Tibial nerve (tissue), 4 donors: ENCODE data around the gene NR3C1. TPM values are rescaled to one million over a fixed set of nuclear protein-coding genes. Genes with fewer than 3 reads are reported as not detected.

ENCODE experiments used
- DNase-seq, 2 donors: peaks; one replicate each; pipeline ENCODE4 v3.0.0-alpha.2; 2019; ENCODE audit warnings: low spot score in 2 of 2
- H3K27ac ChIP-seq, 4 donors: fragments of 200-600 bp; sonication (generic) in 3 of 4; one replicate each; pipeline ENCODE4 v1.5.1; 2017 to 2019; ENCODE audit warnings: mild to moderate bottlenecking in 1 of 4
- H3K27me3 ChIP-seq, 2 donors: fragments of 200-600 bp; sonication (generic) in 1 of 2; one replicate each; pipeline versions ENCODE4 v1.5.1 to v1.6.0; 2017 to 2019
- H3K36me3 ChIP-seq, 3 donors: fragments of 200-600 bp; sonication (generic); one replicate each; pipeline ENCODE4 v1.5.1; 2018 to 2019
- H3K4me1 ChIP-seq, 4 donors: fragments of 200-600 bp; sonication (generic) in 3 of 4; one replicate each; pipeline ENCODE4 v1.5.1; 2017 to 2019
- H3K4me3 ChIP-seq, 4 donors: fragments of 200-600 bp; sonication (generic) in 3 of 4; one replicate each; pipeline ENCODE4 v1.5.1; 2017 to 2019; ENCODE audit warnings: mild to moderate bottlenecking in 1 of 4, moderate library complexity in 1 of 4
- H3K9me3 ChIP-seq, 4 donors: fragments of 200-600 bp; sonication (generic) in 3 of 4; one replicate each; pipeline ENCODE4 v1.5.1; 2017 to 2019
- CTCF ChIP-seq, 5 experiments: fragments of 200-600 bp in 3 of 5; fragments of 450-650 bp in 2 of 5; sonication (generic) in 3 of 5; IDR thresholded peaks; one replicate each; pipeline ENCODE4 v1.5.1; 2016 to 2019; ENCODE audit warnings: antibody characterized with exemption in 5 of 5, mild to moderate bottlenecking in 3 of 5, moderate library complexity in 2 of 5
- EP300 ChIP-seq, 2 donors: sonication (generic); formaldehyde crosslinking; IDR thresholded peaks; one replicate each; pipeline ENCODE4 v1.6.1; 2017; ENCODE audit warnings: antibody characterized with exemption in 2 of 2, mild to moderate bottlenecking in 1 of 2
- POLR2A ChIP-seq, 2 donors: fragments of 450-650 bp; IDR thresholded peaks; one replicate each; pipeline ENCODE4 v1.6.1; 2017; ENCODE audit warnings: antibody characterized with exemption in 2 of 2, mild to moderate bottlenecking in 2 of 2, moderate library complexity in 2 of 2
- WGBS, 2 donors: methylation state at CpG; one replicate each; pipeline ENCODE4 v1.1.5; 2018; 5-methylcytosine and 5-hydroxymethylcytosine counted together
- total RNA-seq, 4 donors: library from RNA; depleted of rRNA; stranded (reverse); fragments of >200 nt; gene quantifications; one replicate each; pipeline ENCODE4 v1.1.0, GENCODE V29; 2016

NR3C1 gene
- total RNA-seq, 4 donors from 2014 or later: 47.1 to 86.2 (median 75.8) TPM

- no peak for DNase-seq
- no peak for TF ChIP-seq CTCF (IDR thresholded peaks at IDR 0.05)
- no peak for TF ChIP-seq EP300 (IDR thresholded peaks at IDR 0.05)
- TF ChIP-seq POLR2A (IDR thresholded peaks at IDR 0.05): no peak
- Histone ChIP-seq H3K4me3 (no peak overlapping the region), H3K27ac (no peak overlapping the region), H3K4me1 (peaks cover 0 to 6% (median 2%) of the 10 kb centered on the region in 4 donors), H3K27me3 (no peaks in the 10 kb centered on the region), H3K9me3 (no peaks in the 10 kb centered on the region), H3K36me3 (no peaks in the 10 kb centered on the region)
- WGBS, 2 donors: 19 to 23% methylated on average over 3 of the region's 3 CpGs
Observed at GRCh38 chr5:143445776-143446175, 42.3 kb upstream of the NR3C1 start.

GRCh38 chr5:143443330-143443729 lies 39.8 kb upstream of the NR3C1 start:
- Histone ChIP-seq H3K27ac (no peak overlapping the region), H3K4me3 (no peak overlapping the region), H3K36me3 (no peaks in the 10 kb centered on the region), H3K4me1 (peaks cover 0 to 6% (median 2%) of the 10 kb centered on the region in 4 donors), H3K9me3 (no peaks in the 10 kb centered on the region), H3K27me3 (no peaks in the 10 kb centered on the region)
- DNase-seq: no peak
- TF ChIP-seq EP300 (IDR thresholded peaks at IDR 0.05): no peak
- TF ChIP-seq POLR2A (IDR thresholded peaks at IDR 0.05): no peak
- TF ChIP-seq CTCF (IDR thresholded peaks at IDR 0.05): no peak
- WGBS, 2 donors: 92 to 100% methylated on average over 1 of the region's 1 CpG

GRCh38 chr5:143442385-143442784 lies 38.9 kb upstream of the NR3C1 start:
- H3K4me3 ChIP-seq: no peak overlapping the region
- 89 to 96% methylated on average over 2 of the region's 2 CpGs for WGBS, 2 donors
- no peaks in the 10 kb centered on the region for H3K9me3 ChIP-seq
- H3K4me1 ChIP-seq: peaks cover 0 to 6% (median 2%) of the 10 kb centered on the region in 4 donors
- DNase-seq: no peak
- H3K27ac ChIP-seq: no peak overlapping the region
- no peaks in the 10 kb centered on the region for H3K36me3 ChIP-seq
- no peaks in the 10 kb centered on the region for H3K27me3 ChIP-seq
- no peak for TF ChIP-seq EP300 (IDR thresholded peaks at IDR 0.05)
- TF ChIP-seq CTCF (IDR thresholded peaks at IDR 0.05): no peak
- no peak for TF ChIP-seq POLR2A (IDR thresholded peaks at IDR 0.05)

DNA sequence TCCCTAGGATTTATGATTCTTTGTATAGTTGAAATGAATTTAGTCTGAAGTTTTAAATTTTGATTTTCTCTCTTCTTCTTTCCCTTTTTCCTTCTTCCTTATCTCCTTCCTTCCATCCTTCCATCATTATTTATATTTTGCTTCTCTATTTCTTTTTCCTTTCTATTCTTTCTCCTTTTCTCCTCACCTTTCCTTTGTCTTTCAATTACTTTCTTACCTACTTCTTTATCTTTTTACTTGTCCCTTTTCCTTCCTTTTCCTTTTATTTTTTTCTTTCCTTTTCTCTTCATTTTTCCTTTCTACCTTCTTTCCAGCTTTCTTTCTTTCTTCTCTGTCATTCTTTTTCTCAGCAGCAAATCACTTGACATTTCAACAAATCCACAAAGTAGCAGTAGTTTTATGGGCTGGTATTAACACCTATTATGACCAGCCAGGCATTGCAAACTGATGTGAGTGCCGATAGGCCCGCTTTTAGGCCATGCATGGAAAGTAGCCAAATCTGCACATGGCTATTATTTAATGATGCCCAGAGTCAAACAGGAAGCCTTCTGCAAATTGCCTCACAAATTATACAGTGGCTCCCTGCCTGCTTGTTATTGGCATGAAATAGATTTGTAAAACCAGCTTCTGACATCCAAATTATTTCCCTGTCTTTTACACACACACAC lies 37.1 kb upstream of the NR3C1 start:
- Histone ChIP-seq H3K4me3 (no peak overlapping the region), H3K27ac (no peak overlapping the region), H3K9me3 (no peaks in the 10 kb centered on the region), H3K36me3 (no peaks in the 10 kb centered on the region), H3K27me3 (no peaks in the 10 kb centered on the region), H3K4me1 (peaks cover 0 to 4% (median 1%) of the 10 kb centered on the region in 4 donors)
- WGBS, 2 donors: 42 to 56% methylated on average over 2 of the region's 2 CpGs
- no peak for DNase-seq
- TF ChIP-seq POLR2A (IDR thresholded peaks at IDR 0.05) (no peak), CTCF (IDR thresholded peaks at IDR 0.05) (no peak), EP300 (IDR thresholded peaks at IDR 0.05) (no peak)

GRCh38 chr5:143437666-143438273 lies 34.3 kb upstream of the NR3C1 start:
- WGBS, 2 donors: 65 to 68% methylated on average over 4 of the region's 4 CpGs
- no peak for TF ChIP-seq POLR2A (IDR thresholded peaks at IDR 0.05)
- TF ChIP-seq CTCF (IDR thresholded peaks at IDR 0.05): no peak
- TF ChIP-seq EP300 (IDR thresholded peaks at IDR 0.05): no peak
- Histone ChIP-seq H3K27me3 (no peaks in the 10 kb centered on the region), H3K4me1 (peaks cover 0 to 13% (median 0%) of the 10 kb centered on the region in 4 donors), H3K27ac (no peak overlapping the region), H3K36me3 (no peaks in the 10 kb centered on the region), H3K9me3 (no peaks in the 10 kb centered on the region), H3K4me3 (no peak overlapping the region)
- no peak for DNase-seq
